NT2/D1 (cell line): Measurements from ENCODE around the gene AGPAT4.

Experiments used
- SUZ12 ChIP-seq: IDR thresholded peaks from 2 replicates; pipeline ENCODE4 v1.6.1; 2011; ENCODE audit not compliant: insufficient read length, insufficient read depth; ENCODE audit errors: extremely low read depth
- YY1 ChIP-seq: IDR thresholded peaks from 2 replicates; pipeline ENCODE4 v1.6.1; 2011; ENCODE audit not compliant: insufficient read length, insufficient read depth
- ZNF274 ChIP-seq: IDR thresholded peaks from 2 replicates; pipeline ENCODE4 v1.6.1; 2011; ENCODE audit warnings: mild to moderate bottlenecking, low read depth, low read length

DNA sequence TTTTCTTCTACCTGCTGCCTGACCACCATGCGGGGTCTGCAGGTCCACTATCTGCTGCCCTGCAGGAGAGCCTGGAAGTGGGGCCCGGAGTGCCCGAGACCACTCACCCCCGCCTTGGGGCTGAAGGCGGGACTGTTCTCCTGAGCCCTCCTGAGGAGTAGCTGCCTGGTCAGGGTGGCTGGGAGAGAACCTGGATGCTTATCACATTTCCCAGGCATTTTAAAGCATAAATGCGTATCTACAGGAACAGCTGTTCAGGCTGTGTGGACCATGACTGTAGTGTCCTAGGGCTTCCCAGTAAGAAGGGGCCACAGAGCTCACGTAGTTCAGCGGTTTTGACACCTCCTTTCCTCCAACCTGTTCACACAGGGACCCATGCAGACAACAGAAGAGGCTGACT is 123.3 kb downstream of the AGPAT4 start:
- TF ChIP-seq ZNF274 (no peak), YY1 (no peak), SUZ12 (no peak)
